PC-3 (cell line): Measurements from ENCODE around the gene NCBP3. TPM values are rescaled to one million over a fixed set of nuclear protein-coding genes. Genes with fewer than 3 reads are reported as not detected.

Experiments
- ATAC-seq: fragments of 200-7000 bp; cut with Tn5 transposase; 2 replicates; pipeline ENCODE4 v1.9.1; 2020; ENCODE audit warnings: mild to moderate bottlenecking, moderate library complexity
- BruUV-seq: library from RNA; stranded (reverse); fragments of 400-500 nt; replicated peaks from 2 replicates; lab custom pipeline; 2021; lab: Mats Ljungman, UMichigan
- CTCF ChIA-PET: fragments of 300-600 bp; sonication (Branson Sonifier 250); formaldehyde crosslinking; loops from one replicate; lab custom pipeline; 2022; ENCODE audit warnings: antibody characterized with exemption; lab: Charles Lee
- POLR2A ChIA-PET: fragments of 300-600 bp; sonication (Branson Sonifier 250); formaldehyde crosslinking; loops from one replicate; lab custom pipeline; 2022; ENCODE audit warnings: antibody characterized with exemption; ENCODE audit not compliant: unreplicated experiment; lab: Charles Lee
- DNase-seq: peaks from one replicate; pipeline ENCODE4 v3.0.0-alpha.2; 2015
- H2AFZ ChIP-seq: fragments of 300-600 bp; sonication (generic); 2 replicates; pipeline ENCODE4 v1.6.0; 2016; ENCODE audit warnings: antibody characterized with exemption, low read length
- H3F3A ChIP-seq: fragments of 300-600 bp; sonication (generic); one replicate; pipeline ENCODE4 v1.6.0; 2017; ENCODE audit warnings: antibody characterized with exemption, low read length, control low read depth, mild to moderate bottlenecking; ENCODE audit not compliant: unreplicated experiment
- H3K27ac ChIP-seq: fragments of 300-600 bp; sonication (generic); 2 replicates; pipeline ENCODE4 v1.5.1; 2016; ENCODE audit warnings: mild to moderate bottlenecking, low read length
- H3K27me3 ChIP-seq: fragments of 300-600 bp; sonication (generic); 2 replicates; pipeline ENCODE4 v1.6.1; 2016; ENCODE audit warnings: low read length, mixed read lengths
- H3K36me3 ChIP-seq: fragments of 300-600 bp; sonication (generic); 2 replicates; pipeline ENCODE4 v1.6.1; 2016; ENCODE audit warnings: low read depth, mixed run types, low read length, mixed read lengths
- H3K4me1 ChIP-seq: fragments of 300-600 bp; sonication (generic); 2 replicates; pipeline ENCODE4 v1.5.1; 2016; ENCODE audit warnings: low read length; ENCODE audit not compliant: insufficient read depth
- H3K4me2 ChIP-seq: fragments of 300-600 bp; sonication (generic); 2 replicates; pipeline ENCODE4 v1.6.0; 2016; ENCODE audit warnings: low read length
- H3K4me3 ChIP-seq: fragments of 300-600 bp; sonication (generic); 2 replicates; pipeline ENCODE4 v1.5.1; 2016; ENCODE audit warnings: mild to moderate bottlenecking, low read length, mixed read lengths
- H3K79me2 ChIP-seq: fragments of 300-600 bp; sonication (generic); 2 replicates; pipeline ENCODE4 v1.6.1; 2017; ENCODE audit warnings: low read length, mixed read lengths
- H3K9ac ChIP-seq: fragments of 300-600 bp; sonication (generic); 2 replicates; pipeline ENCODE4 v1.6.0; 2016; ENCODE audit warnings: mild to moderate bottlenecking, low read length
- H3K9me2 ChIP-seq: fragments of 300-600 bp; sonication (generic); replicated peaks from 2 replicates; pipeline ENCODE4 v1.6.1; 2016; ENCODE audit warnings: mixed run types, low read length, mixed read lengths
- H3K9me3 ChIP-seq: fragments of 300-600 bp; sonication (generic); 2 replicates; pipeline ENCODE4 v1.6.1; 2016; ENCODE audit warnings: low read length, mixed read lengths
- H4K20me1 ChIP-seq: fragments of 300-600 bp; sonication (generic); 2 replicates; pipeline ENCODE4 v1.6.1; 2016; ENCODE audit warnings: low read length, mixed read lengths
- EZH2 ChIP-seq: fragments of 300-600 bp; sonication (generic); IDR thresholded peaks from one replicate; pipeline ENCODE4 v1.6.1; 2017; ENCODE audit warnings: antibody characterized with exemption, mild to moderate bottlenecking, low read length; ENCODE audit not compliant: unreplicated experiment
- EZH2phosphoT487 ChIP-seq: fragments of 300-600 bp; sonication (generic); IDR thresholded peaks from 2 replicates; pipeline ENCODE4 v1.6.1; 2018; ENCODE audit warnings: mild to moderate bottlenecking, antibody characterized with exemption, low read length, borderline replicate concordance
- intact Hi-C: fragments of 100-400 bp; cut with micrococcal nuclease; formaldehyde crosslinking; loops from 2 replicates; pipeline ENCODE4 v1.9.0; 2023
- total RNA-seq: library from RNA; depleted of rRNA; stranded (reverse); fragments of >200 nt; gene quantifications from 2 replicates; pipeline ENCODE4 v1.2.3, GENCODE V29; 2014
- TF ChIP-seq, protein P1 (sequence below): fragments of 300-600 bp; sonication (generic); conservative IDR thresholded peaks from 2 replicates; pipeline ENCODE4 v1.5.1; 2017; ENCODE audit warnings: antibody characterized with exemption, low read depth, mild to moderate bottlenecking, low read length

The NCBP3 gene
- total RNA-seq, 1 experiment from 2014 or later: 21.0 TPM

DNA sequence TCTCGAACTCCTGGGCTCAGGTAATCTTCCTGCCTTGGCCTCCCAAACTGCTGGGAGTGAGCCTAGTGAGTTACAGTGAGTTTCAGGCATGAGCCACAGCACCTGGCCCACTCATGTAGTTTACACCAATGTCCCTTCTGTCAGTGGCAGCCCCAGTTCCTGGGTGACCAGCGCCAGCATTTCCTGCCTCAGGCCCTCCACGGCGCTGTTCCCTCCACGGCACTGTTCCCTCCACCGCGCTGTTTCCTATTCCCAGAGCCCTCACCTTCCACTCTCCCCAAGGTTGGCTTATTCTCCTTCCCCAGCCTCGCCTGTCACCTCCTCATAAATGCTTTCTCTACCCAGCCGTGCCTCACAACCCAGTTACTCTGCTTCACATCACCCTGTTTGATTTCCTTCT lies 77.7 kb downstream of the NCBP3 start:
- Histone ChIP-seq H3F3A (no peaks in the 10 kb centered on the region), H3K27ac (no peak overlapping the region), H3K9me2 (no peaks in the 10 kb centered on the region), H3K4me2 (no peak overlapping the region), H3K9me3 (no peaks in the 10 kb centered on the region), H3K27me3 (no peaks in the 10 kb centered on the region), H3K4me3 (no peak overlapping the region), H3K79me2 (no peaks in the 10 kb centered on the region), H4K20me1 (no peaks in the 10 kb centered on the region), H3K4me1 (peaks cover 2% of the 10 kb centered on the region), H2AFZ (no peak overlapping the region), H3K36me3 (no peaks in the 10 kb centered on the region), H3K9ac (no peak overlapping the region)
- CTCF ChIA-PET: no interaction called here
- DNase-seq (no peak), ATAC-seq (no peak)
- BruUV-seq: no TSS peak
- POLR2A ChIA-PET: no interaction called here
- TF ChIP-seq, protein P1, sequence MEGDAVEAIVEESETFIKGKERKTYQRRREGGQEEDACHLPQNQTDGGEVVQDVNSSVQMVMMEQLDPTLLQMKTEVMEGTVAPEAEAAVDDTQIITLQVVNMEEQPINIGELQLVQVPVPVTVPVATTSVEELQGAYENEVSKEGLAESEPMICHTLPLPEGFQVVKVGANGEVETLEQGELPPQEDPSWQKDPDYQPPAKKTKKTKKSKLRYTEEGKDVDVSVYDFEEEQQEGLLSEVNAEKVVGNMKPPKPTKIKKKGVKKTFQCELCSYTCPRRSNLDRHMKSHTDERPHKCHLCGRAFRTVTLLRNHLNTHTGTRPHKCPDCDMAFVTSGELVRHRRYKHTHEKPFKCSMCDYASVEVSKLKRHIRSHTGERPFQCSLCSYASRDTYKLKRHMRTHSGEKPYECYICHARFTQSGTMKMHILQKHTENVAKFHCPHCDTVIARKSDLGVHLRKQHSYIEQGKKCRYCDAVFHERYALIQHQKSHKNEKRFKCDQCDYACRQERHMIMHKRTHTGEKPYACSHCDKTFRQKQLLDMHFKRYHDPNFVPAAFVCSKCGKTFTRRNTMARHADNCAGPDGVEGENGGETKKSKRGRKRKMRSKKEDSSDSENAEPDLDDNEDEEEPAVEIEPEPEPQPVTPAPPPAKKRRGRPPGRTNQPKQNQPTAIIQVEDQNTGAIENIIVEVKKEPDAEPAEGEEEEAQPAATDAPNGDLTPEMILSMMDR: no peak
- TF ChIP-seq EZH2phosphoT487 (no peak), EZH2 (no peak)
- intact Hi-C loops: no loop called here

DNA sequence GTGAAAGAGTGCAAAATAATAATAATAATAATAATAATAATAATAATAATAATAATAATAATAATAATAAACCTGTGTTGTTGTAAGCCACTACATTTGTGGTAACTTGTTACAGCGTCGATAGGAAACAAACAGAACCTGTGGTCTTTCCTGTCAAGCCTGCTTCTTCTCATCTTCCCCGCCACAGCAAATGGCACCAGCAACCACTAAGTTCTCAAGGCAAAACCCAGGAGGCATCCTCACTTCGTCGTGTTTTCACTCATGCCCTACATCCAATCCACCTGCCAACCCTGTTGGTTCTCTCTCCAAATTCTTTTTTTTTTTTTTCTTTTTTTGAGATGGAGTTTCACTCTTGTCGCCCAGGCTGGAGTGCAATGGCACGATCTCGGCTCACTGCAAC lies 79.3 kb downstream of the NCBP3 start:
- BruUV-seq: no TSS peak
- Histone ChIP-seq H3K79me2 (no peaks in the 10 kb centered on the region), H3K36me3 (no peaks in the 10 kb centered on the region), H4K20me1 (no peaks in the 10 kb centered on the region), H3K9me3 (no peaks in the 10 kb centered on the region), H3K9ac (no peak overlapping the region), H3K9me2 (no peaks in the 10 kb centered on the region), H3F3A (no peaks in the 10 kb centered on the region), H3K4me1 (no peaks in the 10 kb centered on the region), H3K27me3 (no peaks in the 10 kb centered on the region), H3K27ac (no peak overlapping the region), H2AFZ (no peak overlapping the region), H3K4me2 (no peak overlapping the region), H3K4me3 (no peak overlapping the region)
- no peak for ATAC-seq
- DNase-seq: no peak
- POLR2A ChIA-PET: no interaction called here
- CTCF ChIA-PET: no interaction called here
- TF ChIP-seq, protein P1: no peak
- TF ChIP-seq EZH2 (no peak), EZH2phosphoT487 (no peak)
- intact Hi-C loops: no loop called here

DNA sequence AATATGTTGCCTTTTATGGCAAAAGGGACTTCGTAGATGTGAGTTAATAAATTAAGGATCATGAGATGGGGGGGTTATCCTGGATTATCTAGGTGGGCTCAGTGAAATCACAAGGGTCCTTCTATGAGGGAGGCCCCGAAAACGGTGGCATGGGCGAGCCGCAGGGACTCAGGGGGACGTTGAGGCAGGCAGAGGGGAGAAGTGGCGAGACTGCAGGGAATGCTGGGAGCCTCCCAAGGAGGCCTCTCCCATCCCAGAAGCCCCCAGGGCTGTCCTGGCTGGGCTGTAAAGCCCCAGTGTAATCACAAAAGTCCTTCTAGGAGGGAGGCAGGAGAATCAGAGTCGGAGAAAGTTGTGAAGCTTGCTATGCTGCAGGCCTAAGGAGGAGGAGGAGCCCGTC lies 80.1 kb downstream of the NCBP3 start:
- H3K9ac ChIP-seq: no peak overlapping the region
- H3K4me2 ChIP-seq: no peak overlapping the region

More for the DNA sequence above, 80.1 kb downstream of the NCBP3 start:
- Histone ChIP-seq H3F3A (no peaks in the 10 kb centered on the region), H3K79me2 (no peaks in the 10 kb centered on the region), H2AFZ (no peak overlapping the region), H3K4me3 (no peak overlapping the region), H3K4me1 (no peaks in the 10 kb centered on the region), H4K20me1 (no peaks in the 10 kb centered on the region), H3K27me3 (no peaks in the 10 kb centered on the region), H3K9me3 (no peaks in the 10 kb centered on the region), H3K27ac (no peak overlapping the region), H3K9me2 (no peaks in the 10 kb centered on the region), H3K36me3 (no peaks in the 10 kb centered on the region)
- no TSS peak for BruUV-seq
- TF ChIP-seq EZH2phosphoT487: no peak
- no peak for TF ChIP-seq EZH2
- TF ChIP-seq, protein P1: no peak
- DNase-seq (no peak), ATAC-seq (no peak)
- ChIA-PET CTCF (no interaction called here), POLR2A (no interaction called here)
- intact Hi-C loops: no loop called here
